Measurements from ENCODE around the gene SECISBP2L.

GRCh38 chr15:49063402-49064280 is 17.4 kb upstream of the SECISBP2L start:
- TF ChIP-seq CTCF (IDR thresholded peaks at IDR 0.05) (no peak), POLR2AphosphoS5 (IDR thresholded peaks at IDR 0.05) (no peak)

Measured in prostate gland (tissue), 2 donors.